Activated T-helper 2 cell treated with anti-CD3 and anti-CD28 coated beads, Interferon-gamma antibody, Interleukin-2, Interleukin-4, amounts not matched to agents 10 μg/mL and 5 μg/mL and 100 μg/mL, durations not matched to agents 14 hours and 24 hours and 36 hours (primary cell): ENCODE measurements around the gene RHOBTB1. TPM values are rescaled to one million over a fixed set of nuclear protein-coding genes. Genes with fewer than 3 reads are reported as not detected.

Source experiments
- DNase-seq: peaks from one replicate; pipeline ENCODE4 v3.0.0; 2021; ENCODE audit warnings: low spot score
- H3K27ac Mint-ChIP-seq: one replicate; pipeline ENCODE4 v1.8.0; 2021; ENCODE audit warnings: mixed read lengths
- H3K27me3 Mint-ChIP-seq: one replicate; pipeline ENCODE4 v1.8.0; 2021; ENCODE audit warnings: low read depth, mixed read lengths
- H3K36me3 Mint-ChIP-seq: one replicate; pipeline ENCODE4 v1.8.0; 2021; ENCODE audit warnings: low read depth, mixed read lengths
- H3K4me1 Mint-ChIP-seq: one replicate; pipeline ENCODE4 v1.8.0; 2021; ENCODE audit warnings: low read depth, mixed read lengths
- H3K4me3 Mint-ChIP-seq: one replicate; pipeline ENCODE4 v1.8.0; 2021; ENCODE audit warnings: low read depth, mild to moderate bottlenecking, moderate library complexity, mixed read lengths
- H3K9me3 Mint-ChIP-seq: one replicate; pipeline ENCODE4 v1.8.0; 2021; ENCODE audit warnings: mixed read lengths
- intact Hi-C: fragments of 100-400 bp; cut with micrococcal nuclease; formaldehyde crosslinking; loops from one replicate; pipeline ENCODE4 v1.15.1; 2023
- total RNA-seq: library from RNA; stranded (reverse); gene quantifications from 2 replicates; pipeline ENCODE4 v1.2.3, GENCODE V29; 2022

Gene RHOBTB1
- total RNA-seq, 1 donor from 2014 or later = 0.30 TPM

DNA sequence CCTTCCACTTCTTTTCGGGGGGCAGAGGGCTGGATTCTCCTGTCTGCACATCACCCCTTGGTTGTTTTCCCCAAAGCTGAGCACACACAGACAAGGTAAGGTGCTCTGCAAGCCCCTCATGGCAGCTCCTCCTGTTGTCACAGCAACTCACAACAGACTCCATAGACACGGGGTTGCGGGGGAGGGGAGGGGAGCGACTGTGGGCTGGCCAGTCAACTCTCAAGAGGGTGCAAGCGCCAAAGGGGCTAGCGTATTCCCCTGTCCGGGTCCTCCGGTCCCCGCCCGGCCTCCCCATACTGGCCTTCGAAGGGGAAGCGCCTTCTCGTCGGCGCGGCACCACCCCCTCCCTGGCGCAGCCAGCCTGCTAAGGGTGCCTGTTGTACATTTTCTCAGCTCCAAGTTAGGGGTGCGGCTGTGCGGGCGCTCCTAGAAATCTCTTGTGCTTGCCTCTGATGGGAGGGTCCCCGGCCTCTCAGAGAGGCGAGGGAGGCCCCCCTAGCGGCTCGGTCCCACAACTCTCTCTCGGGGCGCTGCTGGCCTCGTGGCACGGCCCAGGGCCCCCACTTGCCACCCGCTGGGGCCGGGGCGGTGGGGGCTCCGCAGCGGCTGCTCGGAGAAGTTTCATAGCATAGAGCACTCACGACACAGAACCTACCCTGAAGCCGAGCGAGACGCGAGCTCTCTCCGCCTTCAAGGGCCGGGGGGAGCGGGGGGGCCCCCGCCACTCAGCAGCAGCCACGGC is 498 bp downstream of the RHOBTB1 start:
- peak overlapping the region; percentile 21 for H3K27ac Mint-ChIP-seq
- H3K27me3 Mint-ChIP-seq = peaks cover 76% of the 10 kb centered on the region
- DNase-seq = peak; percentile 17
- H3K36me3 Mint-ChIP-seq = no peaks in the 10 kb centered on the region
- no peaks in the 10 kb centered on the region for H3K9me3 Mint-ChIP-seq
- H3K4me1 Mint-ChIP-seq = peaks cover 9% of the 10 kb centered on the region
- peak overlapping the region; percentile 71 for H3K4me3 Mint-ChIP-seq
- intact Hi-C loops = loop anchor here (2.0 to 5.0 kb wide), 2 partner anchors 21 to 166 kb away; partner anchors contain the start of gene CDK1

GRCh38 chr10:60942788-60943315 is 1.1 kb downstream of the RHOBTB1 start:
- DNase-seq = peak; percentile 39
- H3K27ac Mint-ChIP-seq = peak overlapping the region; percentile 21
- no peaks in the 10 kb centered on the region for H3K36me3 Mint-ChIP-seq
- intact Hi-C loops = loop anchor here (2.0 to 5.0 kb wide), 2 partner anchors 22 to 166 kb away; partner anchors contain the start of gene CDK1
- peaks cover 77% of the 10 kb centered on the region for H3K27me3 Mint-ChIP-seq
- H3K4me1 Mint-ChIP-seq = peaks cover 9% of the 10 kb centered on the region
- no peaks in the 10 kb centered on the region for H3K9me3 Mint-ChIP-seq
- peak overlapping the region; percentile 71 for H3K4me3 Mint-ChIP-seq

- intact Hi-C loops = loop anchor here (2.0 to 5.0 kb wide), 2 partner anchors 23 to 165 kb away; partner anchors contain the start of gene CDK1
- Mint-ChIP-seq H3K4me3 (no peak overlapping the region), H3K9me3 (no peaks in the 10 kb centered on the region), H3K4me1 (peaks cover 9% of the 10 kb centered on the region), H3K27me3 (peaks cover 79% of the 10 kb centered on the region), H3K27ac (no peak overlapping the region), H3K36me3 (no peaks in the 10 kb centered on the region)
- no peak for DNase-seq
Measured at GRCh38 chr10:60942134-60942787, 1.7 kb downstream of the RHOBTB1 start.

GRCh38 chr10:60940446-60940845 is 3.5 kb downstream of the RHOBTB1 start:
- intact Hi-C loops = loop anchor here (5.0 kb wide), 1 partner anchor 163 kb away; the partner anchor contains the start of gene CDK1
- Mint-ChIP-seq H3K9me3 (no peaks in the 10 kb centered on the region), H3K27ac (no peak overlapping the region), H3K36me3 (no peaks in the 10 kb centered on the region), H3K4me1 (peaks cover 9% of the 10 kb centered on the region), H3K27me3 (peaks cover 63% of the 10 kb centered on the region), H3K4me3 (no peak overlapping the region)
- no peak for DNase-seq

- H3K4me3 Mint-ChIP-seq = no peak overlapping the region
Measured at GRCh38 chr10:60937784-60938654, 6.0 kb downstream of the RHOBTB1 start.

DNA sequence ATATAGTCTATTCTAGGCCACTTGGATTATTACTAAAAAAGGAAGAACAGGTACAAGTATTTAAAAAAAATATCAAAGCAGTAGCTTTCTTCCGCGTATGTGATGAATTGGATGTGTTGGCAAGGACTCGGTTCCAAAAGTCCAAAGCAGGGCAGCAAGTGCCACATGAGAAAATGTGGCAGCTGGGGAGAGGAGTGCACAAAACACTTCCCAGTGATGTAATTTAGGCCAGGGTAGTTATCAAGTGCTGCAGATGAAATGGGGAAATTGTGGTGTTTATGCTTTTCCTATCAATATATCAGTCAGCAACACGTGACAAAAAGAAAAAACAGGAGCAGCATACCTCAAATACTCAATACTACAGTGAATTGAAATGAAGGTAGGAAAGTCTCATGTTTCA is 7.0 kb downstream of the RHOBTB1 start:
- H3K27ac Mint-ChIP-seq = no peak overlapping the region
- H3K4me1 Mint-ChIP-seq = no peaks in the 10 kb centered on the region
- no peak for DNase-seq
- no peak overlapping the region for H3K4me3 Mint-ChIP-seq
- no peaks in the 10 kb centered on the region for H3K9me3 Mint-ChIP-seq
- no peaks in the 10 kb centered on the region for H3K36me3 Mint-ChIP-seq
- H3K27me3 Mint-ChIP-seq = peaks cover 44% of the 10 kb centered on the region
- intact Hi-C loops = no loop called here

More at GRCh38 chr10:60937784-60938654, 6.0 kb downstream of the RHOBTB1 start:
- DNase-seq = no peak
- peaks cover 4% of the 10 kb centered on the region for H3K4me1 Mint-ChIP-seq
- intact Hi-C loops = no loop called here
- peaks cover 52% of the 10 kb centered on the region for H3K27me3 Mint-ChIP-seq
- H3K9me3 Mint-ChIP-seq = no peaks in the 10 kb centered on the region
- no peak overlapping the region for H3K27ac Mint-ChIP-seq
- H3K36me3 Mint-ChIP-seq = no peaks in the 10 kb centered on the region

GRCh38 chr10:60934215-60935175 is 9.5 kb downstream of the RHOBTB1 start:
- no peak overlapping the region for H3K4me3 Mint-ChIP-seq
- intact Hi-C loops = no loop called here
- peaks cover 27% of the 10 kb centered on the region for H3K27me3 Mint-ChIP-seq
- no peaks in the 10 kb centered on the region for H3K9me3 Mint-ChIP-seq
- no peaks in the 10 kb centered on the region for H3K36me3 Mint-ChIP-seq
- no peak for DNase-seq
- no peak overlapping the region for H3K27ac Mint-ChIP-seq
- no peaks in the 10 kb centered on the region for H3K4me1 Mint-ChIP-seq

DNA sequence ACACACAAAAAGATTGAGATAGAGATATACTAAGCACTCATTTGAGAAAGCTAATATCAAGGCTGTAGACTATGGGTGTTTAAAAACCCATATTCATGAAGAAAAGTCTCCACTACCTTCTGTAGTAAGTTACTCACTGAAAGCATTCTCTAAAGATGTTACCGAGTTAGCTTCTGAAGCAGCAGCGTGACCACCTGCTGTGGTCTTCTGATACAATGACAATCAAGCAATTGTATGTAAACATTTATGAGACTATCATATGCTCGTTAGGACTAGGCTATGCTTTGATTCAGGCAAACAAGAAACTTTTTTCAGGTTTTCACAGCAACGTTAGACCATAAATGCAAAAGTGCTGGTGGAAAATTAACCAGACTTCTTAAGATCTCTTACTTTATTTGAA is 11.2 kb downstream of the RHOBTB1 start:
- peaks cover 5% of the 10 kb centered on the region for H3K9me3 Mint-ChIP-seq
- H3K27me3 Mint-ChIP-seq = peaks cover 10% of the 10 kb centered on the region
- intact Hi-C loops = no loop called here
- H3K4me3 Mint-ChIP-seq = no peak overlapping the region
- H3K4me1 Mint-ChIP-seq = no peaks in the 10 kb centered on the region
- DNase-seq = no peak
- no peak overlapping the region for H3K27ac Mint-ChIP-seq
- no peaks in the 10 kb centered on the region for H3K36me3 Mint-ChIP-seq

DNA sequence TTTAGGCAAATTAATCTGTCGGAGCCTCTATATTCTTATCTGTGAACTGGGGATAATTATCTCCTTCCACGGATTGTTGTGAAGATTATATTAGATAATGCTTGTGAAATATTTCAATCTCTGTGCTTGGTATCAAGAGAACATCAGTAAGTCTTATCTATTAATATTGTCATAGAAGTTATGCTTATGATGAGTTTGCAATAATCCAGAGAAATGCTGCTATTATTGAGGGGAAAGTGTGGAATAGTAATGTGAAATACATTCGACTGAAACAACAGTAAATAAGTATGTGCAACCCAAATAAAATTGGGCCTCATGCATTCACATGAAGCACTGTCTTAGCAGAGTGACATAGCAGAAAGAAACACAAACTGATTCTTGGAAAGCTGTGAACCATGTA is 13.7 kb downstream of the RHOBTB1 start:
- H3K36me3 Mint-ChIP-seq = no peaks in the 10 kb centered on the region
- no peak overlapping the region for H3K27ac Mint-ChIP-seq
- DNase-seq = no peak

DNA sequence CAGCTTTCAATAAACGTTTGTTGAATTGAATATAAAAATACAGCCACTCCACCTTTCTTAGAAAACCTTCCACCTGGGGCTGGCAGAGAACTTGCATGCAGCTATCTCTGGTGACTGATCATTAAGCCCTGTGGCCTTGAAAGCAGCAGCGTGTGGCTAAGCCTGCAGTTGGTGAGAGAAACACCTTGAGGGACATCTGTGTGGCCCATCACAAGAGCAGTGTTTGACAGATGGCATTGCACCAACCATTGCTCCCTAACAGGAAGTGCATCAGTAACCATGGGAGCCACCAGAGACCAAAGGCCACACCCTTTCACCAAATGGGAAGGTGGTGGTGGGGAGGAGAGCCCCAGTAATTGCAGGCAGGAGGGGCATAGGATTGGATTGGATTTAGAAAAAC is 22.4 kb downstream of the RHOBTB1 start:
- peaks cover 4% of the 10 kb centered on the region for H3K27me3 Mint-ChIP-seq
- H3K27ac Mint-ChIP-seq = no peak overlapping the region
- H3K4me1 Mint-ChIP-seq = no peaks in the 10 kb centered on the region
- H3K4me3 Mint-ChIP-seq = no peak overlapping the region
- no peaks in the 10 kb centered on the region for H3K9me3 Mint-ChIP-seq
- H3K36me3 Mint-ChIP-seq = no peaks in the 10 kb centered on the region
- DNase-seq = no peak
- intact Hi-C loops = no loop called here

More for the DNA sequence above, 13.7 kb downstream of the RHOBTB1 start:
- Mint-ChIP-seq H3K27me3 (peaks cover 7% of the 10 kb centered on the region), H3K4me3 (no peak overlapping the region), H3K4me1 (no peaks in the 10 kb centered on the region), H3K9me3 (peaks cover 5% of the 10 kb centered on the region)
- intact Hi-C loops = no loop called here

- intact Hi-C loops = no loop called here
- Mint-ChIP-seq H3K9me3 (no peaks in the 10 kb centered on the region), H3K4me3 (no peak overlapping the region), H3K27me3 (peaks cover 4% of the 10 kb centered on the region), H3K27ac (no peak overlapping the region), H3K36me3 (no peaks in the 10 kb centered on the region), H3K4me1 (no peaks in the 10 kb centered on the region)
- DNase-seq = no peak
Measured at GRCh38 chr10:60920479-60920878, 23.5 kb downstream of the RHOBTB1 start.
